ENCODE measurements around the gene GALNT7. TPM values are rescaled to one million over a fixed set of nuclear protein-coding genes. Genes with fewer than 3 reads are reported as not detected.
"Not testable (repeated sequence)": the region's sequence is repeated elsewhere in the genome, so short reads cannot be mapped to it uniquely, and the experiment has no call there.

The GALNT7 gene
- total RNA-seq, 1 donor from 2014 or later = 26.0 TPM

DNA sequence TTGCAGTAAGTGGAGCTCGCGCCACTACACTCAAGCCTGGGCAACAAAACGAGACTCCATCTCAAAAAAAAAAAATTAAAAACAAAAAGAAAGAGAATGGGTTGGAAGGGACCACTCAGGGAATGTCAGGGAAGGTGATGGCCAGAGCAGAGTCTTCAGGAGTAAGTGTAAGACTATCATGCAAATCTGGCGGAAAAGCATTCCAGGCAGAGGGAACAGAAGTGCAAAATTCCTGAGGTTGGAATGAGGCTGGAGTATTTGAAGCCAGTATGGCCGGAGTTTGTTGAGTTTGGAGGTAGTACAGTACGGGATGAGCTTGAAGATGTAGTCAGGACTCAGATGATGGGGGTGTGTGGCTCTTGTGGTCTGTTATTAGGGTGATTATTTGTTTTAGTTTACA lies 7.4 kb downstream of the GALNT7 start:
- Mint-ChIP-seq H3K27ac (ENCODE audit: unreplicated experiment) (no peak overlapping the region), H3K4me1 (ENCODE audit: low read depth) (peaks cover 24% of the 10 kb centered on the region), H3K9me3 (ENCODE audit: low read depth) (no peaks in the 10 kb centered on the region), H3K4me3 (ENCODE audit: unreplicated experiment) (no peak overlapping the region), H3K36me3 (ENCODE audit: low read depth) (no peaks in the 10 kb centered on the region), H3K27me3 (ENCODE audit: low read depth) (no peaks in the 10 kb centered on the region)
- TF ChIP-seq, protein P1, sequence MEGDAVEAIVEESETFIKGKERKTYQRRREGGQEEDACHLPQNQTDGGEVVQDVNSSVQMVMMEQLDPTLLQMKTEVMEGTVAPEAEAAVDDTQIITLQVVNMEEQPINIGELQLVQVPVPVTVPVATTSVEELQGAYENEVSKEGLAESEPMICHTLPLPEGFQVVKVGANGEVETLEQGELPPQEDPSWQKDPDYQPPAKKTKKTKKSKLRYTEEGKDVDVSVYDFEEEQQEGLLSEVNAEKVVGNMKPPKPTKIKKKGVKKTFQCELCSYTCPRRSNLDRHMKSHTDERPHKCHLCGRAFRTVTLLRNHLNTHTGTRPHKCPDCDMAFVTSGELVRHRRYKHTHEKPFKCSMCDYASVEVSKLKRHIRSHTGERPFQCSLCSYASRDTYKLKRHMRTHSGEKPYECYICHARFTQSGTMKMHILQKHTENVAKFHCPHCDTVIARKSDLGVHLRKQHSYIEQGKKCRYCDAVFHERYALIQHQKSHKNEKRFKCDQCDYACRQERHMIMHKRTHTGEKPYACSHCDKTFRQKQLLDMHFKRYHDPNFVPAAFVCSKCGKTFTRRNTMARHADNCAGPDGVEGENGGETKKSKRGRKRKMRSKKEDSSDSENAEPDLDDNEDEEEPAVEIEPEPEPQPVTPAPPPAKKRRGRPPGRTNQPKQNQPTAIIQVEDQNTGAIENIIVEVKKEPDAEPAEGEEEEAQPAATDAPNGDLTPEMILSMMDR (IDR thresholded peaks at IDR 0.05) = no peak
- no peak for DNase-seq (ENCODE audit: low spot score)

DNA sequence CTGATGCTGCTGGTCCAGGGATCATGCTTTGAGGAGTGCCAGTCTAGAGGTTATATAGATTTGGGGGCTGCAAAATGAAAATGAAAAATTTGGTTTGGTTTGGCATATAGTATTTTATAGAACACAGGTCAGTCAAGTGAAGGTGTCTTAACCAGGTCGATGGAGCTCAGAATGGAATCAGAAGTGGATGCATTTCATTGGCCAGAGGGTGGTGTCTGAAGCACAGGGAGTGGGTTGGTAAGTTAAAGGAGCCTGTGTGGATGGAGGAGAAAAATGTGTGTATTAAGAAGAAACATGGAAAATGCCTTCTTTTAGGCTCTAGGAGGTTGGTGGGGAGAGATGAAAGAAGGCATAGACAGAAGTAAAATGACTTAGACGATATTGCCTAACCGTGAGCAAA lies 8.6 kb downstream of the GALNT7 start:
- TF ChIP-seq, protein P1 (IDR thresholded peaks at IDR 0.05) = no peak
- DNase-seq (ENCODE audit: low spot score) = no peak
- peaks cover 30% of the 10 kb centered on the region for H3K4me1 Mint-ChIP-seq (ENCODE audit: low read depth)
- H3K4me3 Mint-ChIP-seq (ENCODE audit: unreplicated experiment) = no peak overlapping the region
- no peaks in the 10 kb centered on the region for H3K9me3 Mint-ChIP-seq (ENCODE audit: low read depth)
- H3K27ac Mint-ChIP-seq (ENCODE audit: unreplicated experiment) = no peak overlapping the region
- no peaks in the 10 kb centered on the region for H3K36me3 Mint-ChIP-seq (ENCODE audit: low read depth)
- H3K27me3 Mint-ChIP-seq (ENCODE audit: low read depth) = no peaks in the 10 kb centered on the region

DNA sequence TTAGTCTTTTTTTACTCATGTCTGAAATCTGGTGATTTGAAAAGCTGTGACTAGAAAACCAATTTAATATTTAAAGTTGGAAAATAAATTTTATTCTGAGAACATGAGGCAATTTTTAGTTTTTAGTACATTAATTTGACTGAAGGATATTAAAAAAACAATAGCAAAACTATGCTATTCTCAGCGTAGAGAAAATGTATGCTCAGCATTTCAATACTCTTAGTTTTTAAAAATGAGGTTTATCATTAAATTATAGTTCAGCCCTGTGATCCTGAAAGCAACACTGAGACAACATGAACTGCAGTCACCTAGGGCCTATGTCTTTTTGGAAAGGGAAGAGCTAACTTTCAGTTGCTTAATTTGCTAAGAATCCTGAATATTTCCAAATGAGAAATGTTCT lies 9.5 kb downstream of the GALNT7 start:
- Mint-ChIP-seq H3K27me3 (ENCODE audit: low read depth) (no peaks in the 10 kb centered on the region), H3K9me3 (ENCODE audit: low read depth) (no peaks in the 10 kb centered on the region), H3K27ac (ENCODE audit: unreplicated experiment) (no peak overlapping the region), H3K4me1 (ENCODE audit: low read depth) (peaks cover 39% of the 10 kb centered on the region), H3K36me3 (ENCODE audit: low read depth) (no peaks in the 10 kb centered on the region), H3K4me3 (ENCODE audit: unreplicated experiment) (no peak overlapping the region)
- DNase-seq (ENCODE audit: low spot score) = no peak
- TF ChIP-seq, protein P1 (IDR thresholded peaks at IDR 0.05) = no peak

DNA sequence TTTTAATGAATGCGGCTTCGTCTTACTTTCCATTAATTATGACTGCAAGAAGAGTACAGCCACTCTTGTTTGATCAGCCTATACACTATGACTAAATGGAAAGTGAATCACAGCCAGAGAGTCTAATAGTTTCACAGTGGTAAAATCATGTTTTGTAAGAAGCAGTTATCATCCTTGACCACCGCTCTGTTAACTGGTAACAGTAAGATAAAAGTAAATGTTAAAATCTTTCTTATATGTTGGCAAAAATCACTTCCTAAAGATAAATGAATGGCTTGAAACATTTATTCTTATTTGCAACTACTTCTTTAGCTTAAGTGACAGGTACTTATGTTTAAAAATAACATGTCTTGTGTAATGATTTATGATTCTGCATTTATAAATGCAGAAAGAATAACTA lies 13.2 kb downstream of the GALNT7 start:
- no peak for DNase-seq (ENCODE audit: low spot score)

DNA sequence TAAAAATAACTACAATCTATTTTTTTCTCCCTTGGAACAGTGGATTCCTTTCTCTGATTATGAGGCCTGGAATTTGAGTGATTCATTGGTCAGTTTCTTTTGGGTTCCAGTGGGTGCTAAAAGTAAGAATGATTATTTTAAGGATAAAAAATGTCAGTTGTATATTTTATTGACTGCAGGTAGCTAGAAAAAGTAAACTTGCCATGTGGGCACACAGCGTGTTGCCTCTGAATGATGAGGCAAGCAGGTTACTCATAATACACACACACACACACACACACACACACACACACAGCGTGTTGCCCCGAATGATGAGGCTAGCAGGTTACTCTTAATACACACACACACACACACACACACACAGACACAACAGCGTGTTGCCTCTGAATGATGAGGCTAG lies 13.8 kb downstream of the GALNT7 start:
- H3K4me1 Mint-ChIP-seq (ENCODE audit: low read depth) = peaks cover 50% of the 10 kb centered on the region
- H3K4me3 Mint-ChIP-seq (ENCODE audit: unreplicated experiment) = peak overlapping the region; percentile 15
- H3K9me3 Mint-ChIP-seq (ENCODE audit: low read depth) = no peaks in the 10 kb centered on the region
- H3K27ac Mint-ChIP-seq (ENCODE audit: unreplicated experiment) = peak overlapping the region; percentile 84
- H3K27me3 Mint-ChIP-seq (ENCODE audit: low read depth) = no peaks in the 10 kb centered on the region
- no peak for DNase-seq (ENCODE audit: low spot score)
- H3K36me3 Mint-ChIP-seq (ENCODE audit: low read depth) = no peaks in the 10 kb centered on the region
- TF ChIP-seq, protein P1 (IDR thresholded peaks at IDR 0.05) = no peak

More for the DNA sequence above, 13.2 kb downstream of the GALNT7 start:
- H3K4me1 Mint-ChIP-seq (ENCODE audit: low read depth) = peaks cover 53% of the 10 kb centered on the region
- no peaks in the 10 kb centered on the region for H3K27me3 Mint-ChIP-seq (ENCODE audit: low read depth)
- peak overlapping the region; percentile 84 for H3K27ac Mint-ChIP-seq (ENCODE audit: unreplicated experiment)
- H3K9me3 Mint-ChIP-seq (ENCODE audit: low read depth) = no peaks in the 10 kb centered on the region
- H3K4me3 Mint-ChIP-seq (ENCODE audit: unreplicated experiment) = no peak overlapping the region
- no peaks in the 10 kb centered on the region for H3K36me3 Mint-ChIP-seq (ENCODE audit: low read depth)
- TF ChIP-seq, protein P1 (IDR thresholded peaks at IDR 0.05) = peak; percentile 7

DNA sequence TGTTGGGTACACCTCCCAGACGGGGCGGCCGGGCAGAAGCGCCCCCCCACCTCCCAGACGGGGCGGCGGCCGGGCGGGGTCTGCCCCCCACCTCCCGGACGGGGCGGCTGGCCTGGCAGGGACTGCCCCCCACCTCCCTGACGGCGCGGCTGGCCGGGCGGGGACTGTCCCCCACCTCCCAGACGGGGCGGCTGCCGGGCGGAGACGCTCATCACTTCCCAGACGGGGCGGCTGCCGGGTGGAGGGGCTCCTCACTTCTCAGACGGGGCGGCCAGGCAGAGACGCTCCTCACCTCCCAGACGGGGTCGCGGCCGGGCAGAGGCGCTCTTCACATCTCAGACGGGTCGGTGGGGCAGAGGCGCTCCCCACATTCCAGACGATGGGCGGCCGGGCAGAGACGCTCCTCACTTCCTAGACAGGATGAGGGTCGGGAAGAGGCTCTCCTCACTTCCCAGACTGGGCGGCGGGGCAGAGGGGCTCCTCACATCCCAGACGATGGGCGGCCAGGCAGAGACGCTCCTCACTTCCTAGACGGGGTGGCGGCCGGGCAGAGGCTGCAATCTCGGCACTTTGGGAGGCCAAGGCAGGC lies 15.1 kb downstream of the GALNT7 start:
- peak; percentile 76 for DNase-seq (ENCODE audit: low spot score)
- H3K36me3 Mint-ChIP-seq (ENCODE audit: low read depth); H3K4me3 Mint-ChIP-seq (ENCODE audit: unreplicated experiment); H3K9me3 Mint-ChIP-seq (ENCODE audit: low read depth); H3K27me3 Mint-ChIP-seq (ENCODE audit: low read depth); H3K27ac Mint-ChIP-seq (ENCODE audit: unreplicated experiment): not testable (repeated sequence)
- H3K4me1 Mint-ChIP-seq (ENCODE audit: low read depth) = peaks cover 63% of the 10 kb centered on the region
